ENCODE data around the gene CD22. TPM values are rescaled to one million over a fixed set of nuclear protein-coding genes. Genes with fewer than 3 reads are reported as not detected.

CD22 gene
- total and polyA plus RNA-seq, 8 donors, result 2.0 to 5.7 (median 4.0) TPM; not detected in 3

DNA sequence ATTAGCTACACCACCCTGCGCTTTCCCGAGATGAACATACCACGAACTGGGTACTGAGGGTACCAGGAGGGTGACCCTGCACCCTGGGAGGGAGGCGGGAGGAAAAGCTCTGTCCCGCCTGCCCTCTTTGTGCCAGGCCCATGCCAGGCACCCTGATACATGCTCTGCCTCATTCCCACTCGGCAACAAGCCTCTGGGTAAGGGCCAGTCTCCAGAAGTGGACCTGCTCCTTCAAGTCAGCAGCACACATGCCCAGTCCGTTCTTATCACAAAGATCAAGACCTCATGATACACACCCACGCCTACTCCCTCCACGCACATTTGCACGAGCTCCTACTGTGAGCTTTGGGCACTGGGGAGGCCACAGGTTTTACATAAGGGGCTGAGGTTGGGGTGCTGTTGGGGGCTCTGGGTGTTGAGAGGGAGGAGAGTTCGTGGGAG, 16.7 kb downstream of the CD22 start:
- Histone ChIP-seq H3K4me3 (no peak overlapping the region), H3K4me1 (peaks cover 0 to 11% (median 0%) of the 10 kb centered on the region in 4 donors), H3K27ac (no peak overlapping the region), H3K9me3 (no peaks in the 10 kb centered on the region), H3K36me3 (no peaks in the 10 kb centered on the region), H3K27me3 (peaks cover 0 to 32% (median 5%) of the 10 kb centered on the region in 3 donors)
- intact Hi-C loops (cut with DNase I; ENCODE audit: low total_unique reads), result no loop called here
- 38 to 63% (median 53%) methylated on average over 6 to 11 of the region's 11 CpGs for WGBS, 5 donors
- TF ChIP-seq, protein P1, sequence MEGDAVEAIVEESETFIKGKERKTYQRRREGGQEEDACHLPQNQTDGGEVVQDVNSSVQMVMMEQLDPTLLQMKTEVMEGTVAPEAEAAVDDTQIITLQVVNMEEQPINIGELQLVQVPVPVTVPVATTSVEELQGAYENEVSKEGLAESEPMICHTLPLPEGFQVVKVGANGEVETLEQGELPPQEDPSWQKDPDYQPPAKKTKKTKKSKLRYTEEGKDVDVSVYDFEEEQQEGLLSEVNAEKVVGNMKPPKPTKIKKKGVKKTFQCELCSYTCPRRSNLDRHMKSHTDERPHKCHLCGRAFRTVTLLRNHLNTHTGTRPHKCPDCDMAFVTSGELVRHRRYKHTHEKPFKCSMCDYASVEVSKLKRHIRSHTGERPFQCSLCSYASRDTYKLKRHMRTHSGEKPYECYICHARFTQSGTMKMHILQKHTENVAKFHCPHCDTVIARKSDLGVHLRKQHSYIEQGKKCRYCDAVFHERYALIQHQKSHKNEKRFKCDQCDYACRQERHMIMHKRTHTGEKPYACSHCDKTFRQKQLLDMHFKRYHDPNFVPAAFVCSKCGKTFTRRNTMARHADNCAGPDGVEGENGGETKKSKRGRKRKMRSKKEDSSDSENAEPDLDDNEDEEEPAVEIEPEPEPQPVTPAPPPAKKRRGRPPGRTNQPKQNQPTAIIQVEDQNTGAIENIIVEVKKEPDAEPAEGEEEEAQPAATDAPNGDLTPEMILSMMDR (IDR thresholded peaks at IDR 0.05), result no peak
- no peak for TF ChIP-seq EP300 (IDR thresholded peaks at IDR 0.05)
- no peak for TF ChIP-seq POLR2AphosphoS5 (IDR thresholded peaks at IDR 0.05)
- TF ChIP-seq POLR2A (IDR thresholded peaks at IDR 0.05), result no peak
- no peak for DNase-seq

DNA sequence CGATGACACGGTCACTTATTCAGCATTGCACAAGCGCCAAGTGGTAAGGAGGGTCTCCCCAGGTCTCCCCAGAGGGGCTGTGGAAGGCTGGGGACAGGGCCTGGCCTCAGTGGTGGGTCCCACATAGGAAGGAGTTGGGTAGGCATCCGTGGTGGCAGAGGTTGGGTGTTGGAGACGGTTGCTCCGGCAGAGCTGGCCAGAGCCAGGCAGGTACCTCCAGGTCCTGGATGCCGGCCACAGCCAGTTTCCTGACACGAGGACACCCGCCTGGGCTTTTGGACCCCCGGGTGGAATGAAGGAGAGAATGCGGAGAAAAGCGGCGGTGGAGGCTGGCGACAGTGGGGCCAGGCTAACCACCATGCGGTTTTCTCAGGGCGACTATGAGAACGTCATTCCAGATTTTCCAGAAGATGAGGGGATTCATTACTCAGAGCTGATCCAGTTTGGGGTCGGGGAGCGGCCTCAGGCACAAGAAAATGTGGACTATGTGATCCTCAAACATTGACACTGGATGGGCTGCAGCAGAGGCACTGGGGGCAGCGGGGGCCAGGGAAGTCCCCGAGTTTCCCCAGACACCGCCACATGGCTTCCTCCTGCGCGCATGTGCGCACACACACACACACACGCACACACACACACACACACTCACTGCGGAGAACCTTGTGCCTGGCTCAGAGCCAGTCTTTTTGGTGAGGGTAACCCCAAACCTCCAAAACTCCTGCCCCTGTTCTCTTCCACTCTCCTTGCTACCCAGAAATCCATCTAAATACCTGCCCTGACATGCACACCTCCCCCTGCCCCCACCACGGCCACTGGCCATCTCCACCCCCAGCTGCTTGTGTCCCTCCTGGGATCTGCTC, 17.4 kb downstream of the CD22 start:
- peak overlapping the region in 2 of 5 donors; percentile 64 to 68 for H3K27ac ChIP-seq
- intact Hi-C loops (cut with DNase I; ENCODE audit: low total_unique reads), result no loop called here
- peak; percentile 41 to 44 for DNase-seq

DNA sequence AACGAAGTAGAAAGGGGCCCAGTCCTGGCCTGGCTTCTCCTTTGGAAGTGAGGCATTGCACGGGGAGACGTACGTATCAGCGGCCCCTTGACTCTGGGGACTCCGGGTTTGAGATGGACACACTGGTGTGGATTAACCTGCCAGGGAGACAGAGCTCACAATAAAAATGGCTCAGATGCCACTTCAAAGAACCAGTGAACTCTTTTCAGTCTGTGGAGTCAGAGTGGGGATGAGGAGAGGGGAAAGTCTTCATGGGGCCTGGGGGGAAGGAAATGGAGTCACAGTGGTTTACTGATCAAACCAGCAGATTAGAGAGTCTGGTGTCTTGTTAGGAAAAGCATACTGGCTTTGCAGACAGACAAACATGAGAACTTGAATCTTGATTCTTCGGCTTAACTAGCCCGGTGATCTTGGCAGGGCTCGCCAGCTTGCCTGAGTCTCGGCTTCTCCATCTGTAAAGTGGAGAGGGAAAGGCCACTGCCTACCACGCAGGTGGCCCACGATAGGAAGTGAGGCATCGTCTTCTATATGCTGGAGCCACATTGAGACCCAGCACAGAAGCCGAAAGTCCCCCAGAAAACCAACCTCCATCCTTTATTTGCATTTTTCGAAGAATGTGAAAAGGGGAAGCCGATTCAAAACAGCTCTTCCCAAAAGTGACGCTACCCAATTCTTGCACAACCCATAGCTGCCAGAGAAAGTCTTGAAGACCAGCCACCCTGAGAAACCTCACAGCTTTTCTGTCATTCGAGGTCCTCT, 18.4 kb downstream of the CD22 start, which contains the start of gene FFAR1:
TSS of gene FFAR1 (plus strand) at position 732 of the 759 bp plus-strand sequence. CDS start 3,650 bp downstream, outside the sequence.
- Histone ChIP-seq H3K36me3 (no peaks in the 10 kb centered on the region), H3K9me3 (no peaks in the 10 kb centered on the region), H3K4me1 (peaks cover 0 to 12% (median 0%) of the 10 kb centered on the region in 4 donors), H3K27me3 (peaks cover 0 to 48% (median 5%) of the 10 kb centered on the region in 3 donors), H3K27ac (peak within 1 kb of the TSS in 2 of 5 donors; percentile 64 to 68), H3K4me3 (no peak within 1 kb of the TSS)
- peak in 1 of 2 donors; percentile 15 for DNase-seq
- 57 to 70% (median 66%) methylated on average over 18 of the region's 18 CpGs for WGBS, 5 donors
- intact Hi-C loops (cut with DNase I; ENCODE audit: low total_unique reads), result no loop called here
- TF ChIP-seq POLR2A (IDR thresholded peaks at IDR 0.05) (no peak), POLR2AphosphoS5 (IDR thresholded peaks at IDR 0.05) (no peak), EP300 (IDR thresholded peaks at IDR 0.05) (no peak)
- TF ChIP-seq, protein P1 (IDR thresholded peaks at IDR 0.05), result no peak

More for the DNA sequence above, 17.4 kb downstream of the CD22 start:
- Histone ChIP-seq H3K4me3 (no peak overlapping the region), H3K36me3 (no peaks in the 10 kb centered on the region), H3K9me3 (no peaks in the 10 kb centered on the region), H3K27me3 (peaks cover 0 to 39% (median 5%) of the 10 kb centered on the region in 3 donors), H3K4me1 (peaks cover 0 to 11% (median 0%) of the 10 kb centered on the region in 4 donors)
- WGBS, 5 donors, result 54 to 64% (median 57%) methylated on average over 26 to 28 of the region's 28 CpGs
- TF ChIP-seq POLR2AphosphoS5 (IDR thresholded peaks at IDR 0.05) (no peak), POLR2A (IDR thresholded peaks at IDR 0.05) (no peak), EP300 (IDR thresholded peaks at IDR 0.05) (no peak)
- TF ChIP-seq, protein P1 (IDR thresholded peaks at IDR 0.05), result no peak

DNA sequence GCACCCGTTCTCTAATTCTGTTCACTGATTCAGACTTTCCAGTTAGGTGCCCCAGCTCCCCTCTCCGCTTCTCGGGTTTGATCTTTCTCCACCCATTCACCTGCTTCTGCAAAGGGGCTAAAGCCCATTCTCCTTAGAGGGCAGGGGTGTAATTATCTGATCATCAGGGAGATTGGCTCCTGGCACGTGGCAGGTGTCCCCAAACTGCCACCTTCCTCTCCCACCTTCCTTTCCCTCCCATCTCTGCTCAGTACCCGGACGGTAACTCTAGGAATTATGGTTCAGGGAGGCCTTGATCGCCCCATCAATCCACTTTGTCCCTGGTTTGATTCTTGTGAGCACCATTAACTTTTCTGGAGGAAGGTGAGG, 18.9 kb downstream of the CD22 start:
- Histone ChIP-seq H3K27ac (peak overlapping the region in 2 of 5 donors; percentile 64 to 68), H3K27me3 (peaks cover 0 to 50% (median 5%) of the 10 kb centered on the region in 3 donors), H3K4me1 (peaks cover 0 to 18% (median 3%) of the 10 kb centered on the region in 4 donors), H3K4me3 (no peak overlapping the region), H3K9me3 (no peaks in the 10 kb centered on the region), H3K36me3 (no peaks in the 10 kb centered on the region)
- intact Hi-C loops (cut with DNase I; ENCODE audit: low total_unique reads), result no loop called here
- TF ChIP-seq, protein P1 (IDR thresholded peaks at IDR 0.05), result no peak
- TF ChIP-seq POLR2AphosphoS5 (IDR thresholded peaks at IDR 0.05), result no peak
- no peak for TF ChIP-seq EP300 (IDR thresholded peaks at IDR 0.05)
- TF ChIP-seq POLR2A (IDR thresholded peaks at IDR 0.05), result no peak
- no peak for DNase-seq
- WGBS, 5 donors, result 71 to 80% (median 76%) methylated on average over 7 of the region's 7 CpGs
